Measurements from ENCODE around the gene YTHDC2.

YTHDC2 gene

GRCh38 chr5:113508756-113509155 is 4.7 kb upstream of the YTHDC2 start:
- no peak for TF ChIP-seq ZBTB7A (IDR thresholded peaks at IDR 0.05; ENCODE audit: low read depth)
- no peak for TF ChIP-seq USF1 (IDR thresholded peaks at IDR 0.05)
- no peak for TF ChIP-seq NFIC (IDR thresholded peaks at IDR 0.05)
- no peak for TF ChIP-seq CREB1 (IDR thresholded peaks at IDR 0.05; ENCODE audit: low read depth)
- no peak for TF ChIP-seq TAF1 (IDR thresholded peaks at IDR 0.05; ENCODE audit: low read depth)

- TF ChIP-seq RAD21 (IDR thresholded peaks at IDR 0.05; ENCODE audit: low read depth) (peak; percentile 77), CEBPB (IDR thresholded peaks at IDR 0.05) (no peak)
These were observed 2.5 kb upstream of the YTHDC2 start for GRCh38 chr5:113510836-113511451.

GRCh38 chr5:113512341-113512740 is 1.2 kb upstream of the YTHDC2 start:
- TF ChIP-seq RAD21 (IDR thresholded peaks at IDR 0.05; ENCODE audit: low read depth) (no peak), TEAD4 (IDR thresholded peaks at IDR 0.05) (no peak), TCF12 (IDR thresholded peaks at IDR 0.05; ENCODE audit: low read depth) (no peak), TAF1 (IDR thresholded peaks at IDR 0.05; ENCODE audit: low read depth) (no peak), ZBTB7A (IDR thresholded peaks at IDR 0.05; ENCODE audit: low read depth) (no peak), NFIC (IDR thresholded peaks at IDR 0.05) (no peak), CEBPB (IDR thresholded peaks at IDR 0.05) (no peak), USF1 (IDR thresholded peaks at IDR 0.05) (no peak), CREB1 (IDR thresholded peaks at IDR 0.05; ENCODE audit: low read depth) (no peak), MAX (IDR thresholded peaks at IDR 0.05) (no peak), FOXM1 (IDR thresholded peaks at IDR 0.05; ENCODE audit: borderline replicate concordance, low read depth) (no peak), REST (IDR thresholded peaks at IDR 0.05; ENCODE audit: low read depth) (no peak)

- TF ChIP-seq REST (IDR thresholded peaks at IDR 0.05; ENCODE audit: low read depth), result no peak
- TF ChIP-seq RAD21 (IDR thresholded peaks at IDR 0.05; ENCODE audit: low read depth), result no peak
- TF ChIP-seq FOXM1 (IDR thresholded peaks at IDR 0.05; ENCODE audit: borderline replicate concordance, low read depth), result no peak
- TF ChIP-seq NFIC (IDR thresholded peaks at IDR 0.05), result no peak
- TF ChIP-seq CEBPB (IDR thresholded peaks at IDR 0.05), result no peak
- no peak for TF ChIP-seq TCF12 (IDR thresholded peaks at IDR 0.05; ENCODE audit: low read depth)
- TF ChIP-seq TEAD4 (IDR thresholded peaks at IDR 0.05), result no peak
- no peak for TF ChIP-seq USF1 (IDR thresholded peaks at IDR 0.05)
- TF ChIP-seq EGR1 (IDR thresholded peaks at IDR 0.05), result no peak
- TF ChIP-seq YY1 (IDR thresholded peaks at IDR 0.05; ENCODE audit: low read depth), result no peak
These were observed 768 bp downstream of the YTHDC2 start for GRCh38 chr5:113514289-113514635.

DNA sequence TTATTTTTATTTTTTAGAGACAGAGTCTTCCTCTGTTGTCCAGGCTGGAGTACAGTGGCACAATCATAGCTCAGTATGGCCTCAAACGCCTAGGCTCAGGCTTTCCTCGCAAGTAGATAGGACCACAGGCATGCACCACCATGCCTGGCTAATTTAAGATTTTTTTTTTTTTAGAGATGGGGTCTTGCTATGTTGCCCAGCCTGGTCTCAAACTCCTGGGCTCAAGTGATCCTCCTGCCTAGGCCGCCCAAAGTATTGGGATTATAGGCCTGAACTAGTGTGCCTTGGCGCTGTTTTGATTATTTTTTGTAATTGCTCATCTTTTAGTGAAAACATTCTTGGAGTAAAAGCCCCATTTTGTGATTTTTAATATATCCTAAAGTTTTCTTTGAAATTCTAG is 5.4 kb downstream of the YTHDC2 start:
- TF ChIP-seq ZBTB7A (IDR thresholded peaks at IDR 0.05; ENCODE audit: low read depth), result no peak
- TF ChIP-seq TAF1 (IDR thresholded peaks at IDR 0.05; ENCODE audit: low read depth), result no peak
- no peak for TF ChIP-seq TCF12 (IDR thresholded peaks at IDR 0.05; ENCODE audit: low read depth)
- no peak for TF ChIP-seq TEAD4 (IDR thresholded peaks at IDR 0.05)
- no peak for TF ChIP-seq RAD21 (IDR thresholded peaks at IDR 0.05; ENCODE audit: low read depth)
- no peak for TF ChIP-seq EGR1 (IDR thresholded peaks at IDR 0.05)
- TF ChIP-seq YY1 (IDR thresholded peaks at IDR 0.05; ENCODE audit: low read depth), result no peak
- TF ChIP-seq REST (IDR thresholded peaks at IDR 0.05; ENCODE audit: low read depth), result no peak
- TF ChIP-seq CEBPB (IDR thresholded peaks at IDR 0.05), result no peak
- TF ChIP-seq MAX (IDR thresholded peaks at IDR 0.05), result no peak
- TF ChIP-seq EP300 (IDR thresholded peaks at IDR 0.05; ENCODE audit: borderline replicate concordance), result no peak
- TF ChIP-seq CREB1 (IDR thresholded peaks at IDR 0.05; ENCODE audit: low read depth), result no peak
- TF ChIP-seq FOXM1 (IDR thresholded peaks at IDR 0.05; ENCODE audit: borderline replicate concordance, low read depth), result no peak
- no peak for TF ChIP-seq NFIC (IDR thresholded peaks at IDR 0.05)
- no peak for TF ChIP-seq USF1 (IDR thresholded peaks at IDR 0.05)
